ENCODE results near the gene XRCC2.
"Not testable (repeated sequence)": the region's sequence is repeated elsewhere in the genome, so short reads cannot be mapped to it uniquely, and the experiment has no call there.

XRCC2 gene

GRCh38 chr7:152661479-152661878, 14.5 kb downstream of the XRCC2 start:
- Histone ChIP-seq H3K4me3 (ENCODE audit: low read length) (no peak overlapping the region), H3K9ac (ENCODE audit: low read depth, low read length) (no peak overlapping the region), H3K4me1 (ENCODE audit: insufficient read depth, low read length) (no peaks in the 10 kb centered on the region; the same call in 1 of the 2 replicates), H3K27me3 (ENCODE audit: insufficient read depth, low read length) (no peaks in the 10 kb centered on the region), H3K36me3 (ENCODE audit: insufficient read depth, low read depth, low read length) (peaks cover 68% of the 10 kb centered on the region), H3K27ac (ENCODE audit: low read length) (no peak overlapping the region), H3K9me3 (ENCODE audit: insufficient read depth, low read depth, low read length) (no peaks in the 10 kb centered on the region)

- peaks cover 71% of the 10 kb centered on the region for H3K36me3 ChIP-seq (ENCODE audit: insufficient read depth, low read depth, low read length)
- no peaks in the 10 kb centered on the region; the same call in 1 of the 2 replicates for H3K4me1 ChIP-seq (ENCODE audit: insufficient read depth, low read length)
- no peak overlapping the region for H3K4me3 ChIP-seq (ENCODE audit: low read length)
- no peak overlapping the region for H3K9ac ChIP-seq (ENCODE audit: low read depth, low read length)
- H3K9me3 ChIP-seq (ENCODE audit: insufficient read depth, low read depth, low read length), result no peaks in the 10 kb centered on the region
- no peak overlapping the region for H3K27ac ChIP-seq (ENCODE audit: low read length)
- no peaks in the 10 kb centered on the region for H3K27me3 ChIP-seq (ENCODE audit: insufficient read depth, low read length)
Measured at GRCh38 chr7:152660021-152660420, 15.9 kb downstream of the XRCC2 start.

- H3K4me3 ChIP-seq (ENCODE audit: low read length), result no peak overlapping the region
- H3K27me3 ChIP-seq (ENCODE audit: insufficient read depth, low read length), result no peaks in the 10 kb centered on the region
- H3K27ac ChIP-seq (ENCODE audit: low read length), result no peak overlapping the region
- H3K9me3 ChIP-seq (ENCODE audit: insufficient read depth, low read depth, low read length), result no peaks in the 10 kb centered on the region
- no peak overlapping the region for H3K9ac ChIP-seq (ENCODE audit: low read depth, low read length)
- H3K36me3 ChIP-seq (ENCODE audit: insufficient read depth, low read depth, low read length), result peaks cover 86% of the 10 kb centered on the region
- no peaks in the 10 kb centered on the region for H3K4me1 ChIP-seq (ENCODE audit: insufficient read depth, low read length)
Measured at GRCh38 chr7:152654971-152655370, 21.0 kb downstream of the XRCC2 start.

GRCh38 chr7:152649220-152649619, 26.7 kb downstream of the XRCC2 start:
- no peaks in the 10 kb centered on the region for H3K27me3 ChIP-seq (ENCODE audit: insufficient read depth, low read length)
- H3K27ac ChIP-seq (ENCODE audit: low read length), result no peak overlapping the region
- H3K4me3 ChIP-seq (ENCODE audit: low read length), result no peak overlapping the region
- peaks cover 90% of the 10 kb centered on the region for H3K36me3 ChIP-seq (ENCODE audit: insufficient read depth, low read depth, low read length)
- no peaks in the 10 kb centered on the region for H3K4me1 ChIP-seq (ENCODE audit: insufficient read depth, low read length)
- H3K9me3 ChIP-seq (ENCODE audit: insufficient read depth, low read depth, low read length), result peaks cover 8% of the 10 kb centered on the region
- no peak overlapping the region for H3K9ac ChIP-seq (ENCODE audit: low read depth, low read length)

DNA sequence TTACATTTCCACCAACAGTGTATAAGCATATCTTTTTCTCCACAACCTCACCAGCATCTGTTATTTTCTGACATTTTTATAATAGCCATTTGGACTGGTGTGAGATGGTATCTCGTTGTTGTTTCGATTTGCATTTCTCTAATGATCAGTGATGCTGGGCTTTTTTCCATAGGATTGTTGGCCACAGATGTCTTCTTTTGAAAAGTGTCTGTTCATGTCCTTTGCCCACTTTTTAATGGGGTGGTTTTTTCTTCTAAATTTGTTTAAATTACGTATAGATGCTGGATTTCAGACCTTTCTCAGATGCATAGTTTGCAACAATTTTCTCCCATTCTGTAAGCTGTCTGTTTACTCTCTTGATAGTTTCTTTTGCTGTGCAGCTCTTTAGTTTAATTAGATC, 28.9 kb downstream of the XRCC2 start:
- H3K27me3 ChIP-seq (ENCODE audit: insufficient read depth, low read length), result no peaks in the 10 kb centered on the region
- H3K4me1 ChIP-seq (ENCODE audit: insufficient read depth, low read length), result no peaks in the 10 kb centered on the region
- no peak overlapping the region for H3K27ac ChIP-seq (ENCODE audit: low read length)
- H3K4me3 ChIP-seq (ENCODE audit: low read length), result no peak overlapping the region
- no peak overlapping the region for H3K9ac ChIP-seq (ENCODE audit: low read depth, low read length)
- peaks cover 72% of the 10 kb centered on the region for H3K36me3 ChIP-seq (ENCODE audit: insufficient read depth, low read depth, low read length)
- peaks cover 8% of the 10 kb centered on the region for H3K9me3 ChIP-seq (ENCODE audit: insufficient read depth, low read depth, low read length)

DNA sequence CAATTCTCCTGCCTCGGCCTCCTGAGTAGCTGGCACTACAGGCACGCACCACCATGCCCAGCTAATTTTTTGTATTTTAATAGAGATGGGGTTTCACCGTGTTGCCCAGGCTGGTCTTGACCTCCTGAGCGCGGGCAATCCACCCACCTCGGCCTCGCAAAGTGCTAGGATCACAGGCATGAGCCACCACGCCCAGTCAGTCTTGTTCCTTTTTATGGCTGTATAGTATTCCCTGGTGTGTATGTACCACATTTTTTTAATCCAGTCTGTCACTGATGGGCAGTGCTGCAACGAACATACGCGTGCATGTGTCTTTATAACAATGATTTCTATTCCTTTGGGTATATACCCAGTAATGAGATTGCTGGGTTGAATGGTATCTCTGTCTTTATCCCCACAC, 29.4 kb downstream of the XRCC2 start:
- H3K9ac ChIP-seq (ENCODE audit: low read depth, low read length); H3K27me3 ChIP-seq (ENCODE audit: insufficient read depth, low read length): not testable (repeated sequence)
- H3K36me3 ChIP-seq (ENCODE audit: insufficient read depth, low read depth, low read length), result peaks cover 68% of the 10 kb centered on the region

DNA sequence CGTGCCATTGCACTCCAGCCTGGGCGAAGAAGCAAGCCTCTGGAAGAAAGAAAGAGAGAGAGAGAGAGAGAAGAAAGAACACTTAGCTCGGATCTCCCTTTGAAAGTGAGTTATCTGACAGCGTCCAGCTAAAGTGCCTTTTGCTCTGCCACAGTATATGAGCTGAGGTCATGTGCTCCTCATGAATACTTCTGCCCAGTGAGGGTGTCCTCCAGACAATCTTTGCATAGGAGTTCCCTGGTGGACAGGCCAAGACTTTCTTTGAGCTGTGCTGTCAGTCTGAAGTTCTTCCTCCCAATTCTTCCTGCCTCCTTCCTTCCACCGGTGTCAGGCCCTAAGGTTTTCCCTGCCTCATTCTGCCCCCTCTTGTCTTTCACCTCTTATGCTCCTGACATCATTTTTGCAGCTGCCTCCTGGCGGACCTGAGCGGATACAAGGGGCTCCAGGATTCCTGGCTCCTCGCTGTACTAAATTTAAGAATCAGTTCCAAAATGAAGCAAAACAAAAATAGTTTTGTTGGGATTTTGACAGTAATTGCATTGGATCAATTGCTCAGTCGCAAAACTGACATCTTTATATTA, 31.9 kb downstream of the XRCC2 start:
- Histone ChIP-seq H3K4me3 (ENCODE audit: low read length) (no peak overlapping the region), H3K27ac (ENCODE audit: low read length) (no peak overlapping the region), H3K4me1 (ENCODE audit: insufficient read depth, low read length) (no peaks in the 10 kb centered on the region), H3K9me3 (ENCODE audit: insufficient read depth, low read depth, low read length) (peaks cover 8% of the 10 kb centered on the region), H3K27me3 (ENCODE audit: insufficient read depth, low read length) (no peaks in the 10 kb centered on the region), H3K9ac (ENCODE audit: low read depth, low read length) (no peak overlapping the region), H3K36me3 (ENCODE audit: insufficient read depth, low read depth, low read length) (peaks cover 48% of the 10 kb centered on the region)

More for the DNA sequence above, 29.4 kb downstream of the XRCC2 start:
- not testable (repeated sequence) for H3K27ac ChIP-seq (ENCODE audit: low read length); H3K4me3 ChIP-seq (ENCODE audit: low read length); H3K9me3 ChIP-seq (ENCODE audit: insufficient read depth, low read depth, low read length); H3K4me1 ChIP-seq (ENCODE audit: insufficient read depth, low read length)

- no peaks in the 10 kb centered on the region for H3K4me1 ChIP-seq (ENCODE audit: insufficient read depth, low read length)
- H3K36me3 ChIP-seq (ENCODE audit: insufficient read depth, low read depth, low read length), result peaks cover 21% of the 10 kb centered on the region
- H3K9me3 ChIP-seq (ENCODE audit: insufficient read depth, low read depth, low read length), result no peaks in the 10 kb centered on the region; the same call in 1 of the 2 replicates
- no peaks in the 10 kb centered on the region for H3K27me3 ChIP-seq (ENCODE audit: insufficient read depth, low read length)
- no peak overlapping the region for H3K4me3 ChIP-seq (ENCODE audit: low read length)
- H3K27ac ChIP-seq (ENCODE audit: low read length), result no peak overlapping the region
- no peak overlapping the region for H3K9ac ChIP-seq (ENCODE audit: low read depth, low read length)
Measured at GRCh38 chr7:152641384-152641783, 34.6 kb downstream of the XRCC2 start.

DNA sequence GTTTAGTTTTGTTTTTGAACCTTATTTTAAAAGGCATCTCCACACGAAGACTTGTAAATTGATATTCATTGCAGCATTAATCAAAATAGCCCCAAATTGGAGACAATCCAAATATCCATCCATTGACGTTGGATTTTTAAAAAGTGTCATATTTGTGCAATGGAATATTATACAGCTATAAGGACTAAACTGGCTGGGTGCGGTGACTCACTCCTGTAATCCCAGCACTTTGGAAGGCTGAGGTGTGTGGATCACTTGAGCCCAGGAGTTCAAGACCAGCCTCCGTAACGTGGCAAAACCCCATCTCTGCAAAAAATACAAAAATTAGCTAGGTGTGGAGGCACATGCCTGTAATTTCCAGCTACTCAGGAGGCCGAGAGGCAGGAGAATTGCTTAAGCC, 35.1 kb downstream of the XRCC2 start:
- no peaks in the 10 kb centered on the region; the same call in 1 of the 2 replicates for H3K9me3 ChIP-seq (ENCODE audit: insufficient read depth, low read depth, low read length)
- H3K36me3 ChIP-seq (ENCODE audit: insufficient read depth, low read depth, low read length), result peaks cover 16% of the 10 kb centered on the region
- H3K4me1 ChIP-seq (ENCODE audit: insufficient read depth, low read length), result no peaks in the 10 kb centered on the region
- no peak overlapping the region for H3K4me3 ChIP-seq (ENCODE audit: low read length)
- no peak overlapping the region for H3K9ac ChIP-seq (ENCODE audit: low read depth, low read length)
- H3K27me3 ChIP-seq (ENCODE audit: insufficient read depth, low read length), result no peaks in the 10 kb centered on the region
- no peak overlapping the region for H3K27ac ChIP-seq (ENCODE audit: low read length)

- Histone ChIP-seq H3K9ac (ENCODE audit: low read depth, low read length) (no peak overlapping the region), H3K4me1 (ENCODE audit: insufficient read depth, low read length) (no peaks in the 10 kb centered on the region), H3K4me3 (ENCODE audit: low read length) (no peak overlapping the region), H3K9me3 (ENCODE audit: insufficient read depth, low read depth, low read length) (no peaks in the 10 kb centered on the region), H3K27ac (ENCODE audit: low read length) (no peak overlapping the region), H3K27me3 (ENCODE audit: insufficient read depth, low read length) (no peaks in the 10 kb centered on the region), H3K36me3 (ENCODE audit: insufficient read depth, low read depth, low read length) (no peaks in the 10 kb centered on the region)
Measured at GRCh38 chr7:152637920-152638580, 37.9 kb downstream of the XRCC2 start.

DNA sequence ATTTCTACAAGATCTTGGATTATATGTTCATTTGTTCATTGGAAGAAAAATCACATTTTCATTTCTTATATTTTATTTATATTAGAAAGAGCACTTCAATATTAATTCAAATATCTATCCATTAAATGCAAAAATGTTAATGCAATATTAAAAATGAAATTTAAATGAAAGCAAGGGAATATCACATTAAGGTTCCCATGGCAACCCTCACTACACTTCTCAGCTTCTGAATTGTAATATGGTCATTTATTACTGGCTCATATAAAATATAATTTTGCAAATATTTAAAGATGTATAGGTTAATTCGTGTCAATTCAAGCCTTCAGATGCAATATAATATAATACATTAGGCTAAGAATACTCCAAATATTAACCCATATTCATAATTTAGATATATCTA, 38.8 kb downstream of the XRCC2 start:
- Histone ChIP-seq H3K9me3 (ENCODE audit: insufficient read depth, low read depth, low read length) (no peaks in the 10 kb centered on the region), H3K4me1 (ENCODE audit: insufficient read depth, low read length) (no peaks in the 10 kb centered on the region), H3K9ac (ENCODE audit: low read depth, low read length) (no peak overlapping the region), H3K27ac (ENCODE audit: low read length) (no peak overlapping the region), H3K36me3 (ENCODE audit: insufficient read depth, low read depth, low read length) (no peaks in the 10 kb centered on the region), H3K27me3 (ENCODE audit: insufficient read depth, low read length) (no peaks in the 10 kb centered on the region), H3K4me3 (ENCODE audit: low read length) (no peak overlapping the region)

DNA sequence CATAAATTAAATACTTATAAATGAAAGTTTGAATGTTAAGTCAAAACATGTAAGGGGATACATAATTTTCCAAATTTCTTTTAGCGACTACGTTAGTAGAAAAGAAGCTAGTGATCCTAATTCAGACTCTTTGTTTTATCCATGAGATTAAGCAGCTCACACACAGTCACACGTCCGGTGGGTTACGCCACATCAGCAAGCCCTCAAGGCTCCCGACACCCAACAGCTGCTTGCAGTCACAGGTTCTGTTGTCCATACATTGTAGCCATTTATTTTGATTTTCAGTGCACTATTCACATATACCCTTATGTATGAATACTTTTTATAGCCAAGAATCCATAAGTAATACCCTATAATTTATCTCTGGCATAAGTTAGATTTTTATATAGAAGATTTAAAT, 39.5 kb downstream of the XRCC2 start:
- Histone ChIP-seq H3K4me1 (ENCODE audit: insufficient read depth, low read length) (no peaks in the 10 kb centered on the region), H3K27ac (ENCODE audit: low read length) (no peak overlapping the region), H3K36me3 (ENCODE audit: insufficient read depth, low read depth, low read length) (no peaks in the 10 kb centered on the region), H3K4me3 (ENCODE audit: low read length) (no peak overlapping the region), H3K27me3 (ENCODE audit: insufficient read depth, low read length) (no peaks in the 10 kb centered on the region), H3K9me3 (ENCODE audit: insufficient read depth, low read depth, low read length) (no peaks in the 10 kb centered on the region), H3K9ac (ENCODE audit: low read depth, low read length) (no peak overlapping the region)
